CD4-positive, alpha-beta memory T cell (primary cell): ENCODE measurements around the gene PACSIN1. TPM values are rescaled to one million over a fixed set of nuclear protein-coding genes. Genes with fewer than 3 reads are reported as not detected.
A peak's percentile ranks its signal among the peaks of the same experiment; 100 is the strongest.

Experiments used
- CTCF ChIA-PET: fragments of 350-600 bp; sonication (Branson Sonifier 250); formaldehyde crosslinking; loops from one replicate; lab custom pipeline; 2021; ENCODE audit warnings: inconsistent platforms; ENCODE audit not compliant: partially characterized antibody; lab: Charles Lee
- POLR2A ChIA-PET: fragments of 350-600 bp; sonication (Branson Sonifier 250); formaldehyde crosslinking; loops from one replicate; lab custom pipeline; 2021; ENCODE audit not compliant: partially characterized antibody; lab: Charles Lee
- DNase-seq, 5 donors: peaks; one replicate each; pipeline versions ENCODE4 v3.0.0 to v3.0.0-alpha.2; 2020 to 2022; ENCODE audit warnings: mixed read lengths in 1 of 5
- H3K27ac ChIP-seq: one replicate; pipeline ENCODE4 v1.7.0; 2013; ENCODE audit warnings: low read depth, low read length
- H3K27me3 ChIP-seq: 2 replicates; pipeline ENCODE4 v1.7.0; 2013; ENCODE audit warnings: mild to moderate bottlenecking, low read length, moderate library complexity; ENCODE audit not compliant: insufficient read depth
- H3K36me3 ChIP-seq: 2 replicates; pipeline ENCODE4 v1.7.0; 2013; ENCODE audit warnings: mild to moderate bottlenecking, low read length, moderate library complexity; ENCODE audit not compliant: insufficient read depth
- H3K4me1 ChIP-seq: 2 replicates; pipeline ENCODE4 v1.7.0; 2013; ENCODE audit warnings: mild to moderate bottlenecking, low read length, moderate library complexity; ENCODE audit not compliant: insufficient read depth
- H3K4me3 ChIP-seq, 2 donors: one replicate each; pipeline ENCODE4 v1.7.0; 2013; ENCODE audit warnings: low read length in 2 of 2, mild to moderate bottlenecking in 1 of 2
- H3K9me3 ChIP-seq, 2 donors: one replicate each; pipeline ENCODE4 v1.7.0; 2013; ENCODE audit warnings: low read length in 2 of 2, control low read depth in 1 of 2; ENCODE audit not compliant: control insufficient read depth in 1 of 2
- H3K27ac Mint-ChIP-seq, 7 donors: one replicate each; pipeline ENCODE4 v1.8.0; 2020 to 2021; ENCODE audit warnings: mixed read lengths in 7 of 7, mild to moderate bottlenecking in 6 of 7, inconsistent platforms in 3 of 7, moderate library complexity in 3 of 7
- H3K27me3 Mint-ChIP-seq, 2 donors: one replicate each; pipeline ENCODE4 v1.8.0; 2020 to 2021; ENCODE audit warnings: mixed read lengths in 2 of 2
- H3K36me3 Mint-ChIP-seq, 2 donors: one replicate each; pipeline ENCODE4 v1.8.0; 2020 to 2021; ENCODE audit warnings: mixed read lengths in 2 of 2, inconsistent platforms in 1 of 2, mild to moderate bottlenecking in 1 of 2
- H3K4me1 Mint-ChIP-seq, 4 donors: one replicate each; pipeline ENCODE4 v1.8.0; 2020 to 2021; ENCODE audit warnings: mixed read lengths in 4 of 4, mild to moderate bottlenecking in 1 of 4
- H3K4me3 Mint-ChIP-seq, 8 donors: one replicate each; pipeline ENCODE4 v1.8.0; 2020 to 2021; ENCODE audit warnings: mixed read lengths in 8 of 8, mild to moderate bottlenecking in 7 of 8, moderate library complexity in 6 of 8, inconsistent platforms in 3 of 8
- H3K9me3 Mint-ChIP-seq, 8 donors: one replicate each; pipeline ENCODE4 v1.8.0; 2020 to 2021; ENCODE audit warnings: mixed read lengths in 8 of 8, mild to moderate bottlenecking in 5 of 8, inconsistent platforms in 3 of 8, moderate library complexity in 1 of 8
- intact Hi-C: fragments of 100-400 bp; cut with micrococcal nuclease; formaldehyde crosslinking; loops from one replicate; pipeline ENCODE4 v1.15.1; 2023
- polyA plus RNA-seq, 2 donors: library from polyadenylated mRNA; unstranded; fragments of 300-500 nt; fragmentation: Illumina TruSeq; gene quantifications; one replicate each; pipeline ENCODE4 v1.2.3, GENCODE V29; 2021
- total RNA-seq, 2 experiments: library from RNA; stranded (reverse); gene quantifications; one replicate each; pipeline ENCODE4 v1.2.3, GENCODE V29; 2021

PACSIN1 gene, protein sequence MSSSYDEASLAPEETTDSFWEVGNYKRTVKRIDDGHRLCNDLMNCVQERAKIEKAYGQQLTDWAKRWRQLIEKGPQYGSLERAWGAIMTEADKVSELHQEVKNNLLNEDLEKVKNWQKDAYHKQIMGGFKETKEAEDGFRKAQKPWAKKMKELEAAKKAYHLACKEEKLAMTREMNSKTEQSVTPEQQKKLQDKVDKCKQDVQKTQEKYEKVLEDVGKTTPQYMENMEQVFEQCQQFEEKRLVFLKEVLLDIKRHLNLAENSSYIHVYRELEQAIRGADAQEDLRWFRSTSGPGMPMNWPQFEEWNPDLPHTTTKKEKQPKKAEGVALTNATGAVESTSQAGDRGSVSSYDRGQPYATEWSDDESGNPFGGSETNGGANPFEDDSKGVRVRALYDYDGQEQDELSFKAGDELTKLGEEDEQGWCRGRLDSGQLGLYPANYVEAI
- total RNA-seq (1 to 10 TPM; 2.0 to 2.3 TPM), polyA plus RNA-seq (under 1 TPM in 1 of 2 donors, not detected in 1; 0.92 TPM)

DNA sequence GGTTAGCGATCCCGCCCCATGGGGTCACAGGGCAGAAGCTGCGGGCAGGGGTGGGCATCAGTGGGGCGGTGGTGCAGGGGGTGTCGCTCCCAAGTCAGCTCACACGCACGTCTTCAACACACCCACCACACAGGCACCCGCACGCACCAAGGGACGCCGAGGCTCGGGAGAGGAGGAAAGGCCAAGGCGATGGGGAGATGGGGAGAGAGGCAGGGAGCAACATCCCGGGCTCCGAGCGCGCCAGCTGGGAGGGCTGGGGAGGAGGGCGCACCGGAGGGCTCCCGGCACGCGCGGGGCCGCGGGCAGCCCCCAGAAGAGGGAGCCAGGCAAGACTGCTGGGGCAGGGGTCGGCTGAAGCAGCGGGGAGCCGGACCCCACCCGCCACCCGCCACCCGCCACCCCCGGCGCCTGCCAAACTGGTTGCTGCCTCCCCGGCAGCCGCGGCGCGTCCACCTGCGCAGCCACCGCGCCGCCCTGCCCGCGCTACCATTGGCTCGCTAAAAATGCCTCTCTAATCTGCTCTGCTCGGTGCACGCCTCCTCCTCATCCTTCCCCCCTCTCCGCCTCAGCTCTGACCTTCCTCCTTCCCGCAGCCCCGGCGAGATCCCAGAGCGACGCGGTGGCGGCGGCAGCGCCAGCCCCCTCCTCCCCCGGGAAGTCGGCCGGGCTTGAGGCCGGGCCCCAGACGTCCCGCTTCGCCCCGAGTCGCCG is at the start of gene PACSIN1:
Gene PACSIN1 (plus strand): TSS at position 546 of the 711 bp plus-strand sequence. CDS start 60,230 bp downstream, outside the sequence.
- no peak within 1 kb of the TSS for H3K27ac Mint-ChIP-seq
- Histone ChIP-seq H3K36me3 (no peaks in the 10 kb centered on the region), H3K4me3 (no peak within 1 kb of the TSS), H3K27ac (no peak within 1 kb of the TSS), H3K9me3 (no peaks in the 10 kb centered on the region), H3K4me1 (peaks cover 4% of the 10 kb centered on the region), H3K27me3 (peaks cover 9% of the 10 kb centered on the region)
- peaks cover 2 to 6% (median 4%) of the 10 kb centered on the region in 4 donors for H3K4me1 Mint-ChIP-seq
- H3K4me3 Mint-ChIP-seq, result peak within 1 kb of the TSS in 7 of 8 donors; percentile 17 to 48 (median 34)
- intact Hi-C loops, result no loop called here
- DNase-seq, result peak in 1 of 5 donors; percentile 18
- H3K36me3 Mint-ChIP-seq, result no peaks in the 10 kb centered on the region
- peaks cover 14% of the 10 kb centered on the region in 2 donors for H3K27me3 Mint-ChIP-seq
- ChIA-PET POLR2A (no interaction called here), CTCF (interaction anchor here (2.0 kb wide), 1 partner anchor 143 kb away, joined by 5 read pairs; no protein-coding TSS in a partner anchor)
- H3K9me3 Mint-ChIP-seq, result no peaks in the 10 kb centered on the region

DNA sequence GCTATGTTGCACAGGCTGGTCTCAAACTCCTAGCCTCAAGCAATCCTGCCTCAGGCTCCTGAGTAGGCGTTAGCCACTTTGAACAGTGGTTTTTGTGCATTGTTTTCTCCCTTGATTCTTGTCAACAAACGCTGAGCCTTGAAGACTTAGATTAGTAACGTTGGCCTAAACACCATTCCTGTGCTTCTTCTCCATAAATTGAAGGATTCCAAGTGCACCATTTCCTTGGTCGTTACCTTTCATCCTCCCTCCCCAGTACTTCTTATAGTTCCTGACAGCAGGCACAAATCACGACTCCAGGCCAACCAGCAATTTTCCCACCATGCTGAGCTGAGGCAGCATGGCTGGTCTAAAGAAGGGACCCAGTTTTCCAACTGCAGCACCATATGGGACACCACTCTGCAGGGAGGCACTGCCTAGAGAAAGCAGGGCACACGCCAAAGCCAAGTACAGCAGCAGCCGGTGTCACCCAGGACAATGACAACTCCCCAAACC is 49.0 kb upstream of the PACSIN1 start:
- intact Hi-C loops, result no loop called here
- POLR2A ChIA-PET, result interaction anchor here (1.1 to 3.3 kb wide), 3 partner anchors 8 to 180 kb away, joined by 3 to 45 read pairs (median 19); partner anchors contain the start of genes HMGA1, RPS10 and SMIM29
- no peak overlapping the region for H3K27ac ChIP-seq
- no peaks in the 10 kb centered on the region for H3K4me1 ChIP-seq
- Mint-ChIP-seq H3K9me3 (no peaks in the 10 kb centered on the region), H3K27ac (peak overlapping the region in 2 of 7 donors; percentile 42 to 52), H3K36me3 (peaks cover 38 to 60% of the 10 kb centered on the region in 2 donors), H3K27me3 (no peaks in the 10 kb centered on the region), H3K4me1 (peaks cover 3 to 27% (median 11%) of the 10 kb centered on the region in 4 donors), H3K4me3 (no peak overlapping the region)
- H3K27me3 ChIP-seq, result no peaks in the 10 kb centered on the region
- H3K4me3 ChIP-seq, result no peak overlapping the region
- H3K9me3 ChIP-seq, result no peaks in the 10 kb centered on the region
- peaks cover 52% of the 10 kb centered on the region for H3K36me3 ChIP-seq
- DNase-seq, result no peak
- CTCF ChIA-PET, result interaction anchor here (0.7 to 5.4 kb wide), 7 partner anchors 24 to 254 kb away, joined by 3 to 70 read pairs (median 18); partner anchors contain the start of genes NUDT3 and SMIM29

DNA sequence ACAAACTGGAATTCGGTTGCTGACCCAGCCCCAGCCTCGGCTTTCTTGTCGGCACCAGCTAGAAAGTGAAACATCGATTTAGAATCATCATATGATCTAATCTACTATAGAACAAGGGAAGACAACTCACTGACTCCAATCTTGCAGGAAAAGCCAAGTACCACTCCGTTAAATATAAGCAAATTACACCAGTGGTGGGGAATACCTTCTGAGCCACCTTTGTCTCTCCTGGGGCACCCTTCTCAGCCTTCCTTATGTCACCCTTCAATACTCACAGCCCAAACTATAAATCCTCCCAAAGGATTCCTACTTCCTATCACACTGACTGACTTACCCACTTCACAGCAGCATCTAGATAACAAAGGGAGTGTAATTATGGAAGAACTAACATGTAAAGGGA is 47.5 kb upstream of the PACSIN1 start:
- Mint-ChIP-seq H3K27ac (peak overlapping the region in 6 of 7 donors; percentile 2 to 89 (median 20)), H3K36me3 (peaks cover 45 to 63% of the 10 kb centered on the region in 2 donors), H3K27me3 (no peaks in the 10 kb centered on the region), H3K4me3 (no peak overlapping the region), H3K9me3 (no peaks in the 10 kb centered on the region), H3K4me1 (peaks cover 4 to 34% (median 15%) of the 10 kb centered on the region in 4 donors)
- DNase-seq, result no peak
- H3K36me3 ChIP-seq, result peaks cover 61% of the 10 kb centered on the region
- no peak overlapping the region for H3K4me3 ChIP-seq
- H3K27me3 ChIP-seq, result no peaks in the 10 kb centered on the region
- H3K27ac ChIP-seq, result no peak overlapping the region
- CTCF ChIA-PET, result interaction anchor here (5.4 kb wide), 1 partner anchor 223 kb away, joined by 60 read pairs; no protein-coding TSS in a partner anchor
- POLR2A ChIA-PET, result interaction anchor here (1.2 kb wide), 1 partner anchor 169 kb away, joined by 3 read pairs; the partner anchor contains the start of gene SMIM29
- intact Hi-C loops, result no loop called here
- no peaks in the 10 kb centered on the region for H3K9me3 ChIP-seq
- H3K4me1 ChIP-seq, result peaks cover 5% of the 10 kb centered on the region

DNA sequence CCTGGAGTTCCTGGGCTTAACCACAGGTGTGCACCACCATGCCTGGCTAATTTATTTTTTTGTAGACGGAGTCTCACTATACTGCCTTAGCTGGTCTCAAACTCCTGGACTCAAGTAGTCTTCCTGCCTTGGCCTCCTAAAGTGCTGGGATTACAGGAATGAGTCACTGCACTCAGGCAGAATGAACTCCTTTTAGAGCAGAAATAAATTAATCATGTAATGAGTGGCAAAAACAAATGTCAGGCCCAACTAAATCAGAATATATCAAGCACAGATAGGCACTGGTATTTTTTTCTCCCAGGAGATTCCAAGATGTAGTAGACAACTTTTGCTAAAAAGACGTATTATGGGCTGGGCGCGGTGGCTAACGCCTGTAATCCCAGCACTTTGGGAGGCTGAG is 42.6 kb upstream of the PACSIN1 start:
- ChIA-PET POLR2A (interaction anchor here (0.8 kb wide), 1 partner anchor 9 kb away, joined by 4 read pairs; no protein-coding TSS in a partner anchor), CTCF (interaction anchor here (1.2 to 4.1 kb wide), 3 partner anchors 30 to 260 kb away, joined by 4 to 12 read pairs (median 12); no protein-coding TSS in a partner anchor)
- Mint-ChIP-seq H3K9me3 (no peaks in the 10 kb centered on the region), H3K27me3 (no peaks in the 10 kb centered on the region), H3K4me1 (peaks cover 16 to 52% (median 33%) of the 10 kb centered on the region in 4 donors), H3K4me3 (peak overlapping the region in 4 of 8 donors; percentile 9 to 48 (median 36)), H3K27ac (peak overlapping the region in 4 of 7 donors; percentile 15 to 99 (median 68)), H3K36me3 (peaks cover 34 to 58% of the 10 kb centered on the region in 2 donors)
- Histone ChIP-seq H3K27me3 (no peaks in the 10 kb centered on the region), H3K36me3 (peaks cover 48% of the 10 kb centered on the region), H3K4me1 (peaks cover 30% of the 10 kb centered on the region), H3K27ac (no peak overlapping the region), H3K9me3 (no peaks in the 10 kb centered on the region), H3K4me3 (no peak overlapping the region)
- intact Hi-C loops, result no loop called here
- no peak for DNase-seq

DNA sequence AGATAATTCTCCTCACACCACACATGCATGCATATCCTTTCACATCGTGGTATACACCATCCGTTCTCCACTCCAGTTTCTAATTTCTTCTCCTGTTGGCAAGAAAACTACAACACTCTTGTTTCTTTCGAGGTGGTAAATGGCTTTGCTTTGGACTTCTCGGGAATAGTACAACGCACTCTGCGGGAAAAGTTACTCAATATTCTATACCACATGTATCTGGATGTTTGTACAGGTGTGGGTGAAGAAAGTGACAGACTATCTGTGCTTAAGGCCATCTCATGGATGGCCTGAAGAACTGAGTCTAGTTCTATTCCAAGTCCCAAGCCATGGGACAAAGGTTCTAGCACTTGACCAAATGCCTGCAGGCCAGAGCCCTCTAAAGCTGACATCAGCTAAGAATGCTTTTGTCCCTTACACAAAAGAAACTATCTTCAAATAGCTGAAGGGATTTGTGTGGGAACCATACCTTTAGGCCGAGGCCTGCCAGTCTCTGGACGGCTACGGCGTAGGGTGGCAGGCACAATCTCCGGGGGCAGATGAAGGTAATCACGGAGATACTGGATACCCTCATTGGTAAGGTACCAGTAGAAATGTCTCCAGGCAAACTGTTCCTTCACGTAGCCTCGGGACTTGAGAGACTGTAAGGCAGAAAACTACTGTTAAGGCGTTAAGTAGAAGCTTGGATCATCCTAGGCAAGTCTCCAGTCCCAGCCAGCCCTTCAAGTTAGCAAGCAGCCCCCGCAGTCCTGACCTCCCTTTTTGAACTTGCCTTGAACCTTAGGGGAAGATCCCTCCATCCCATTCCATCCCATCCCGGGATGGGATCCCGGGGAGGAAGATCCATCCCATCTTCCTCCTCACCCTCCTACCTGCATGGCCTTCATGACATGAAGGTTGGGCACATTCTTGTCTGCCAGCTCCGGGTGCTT is 41.4 kb upstream of the PACSIN1 start:
- ChIA-PET CTCF (interaction anchor here (0.6 to 4.1 kb wide), 6 partner anchors 9 to 261 kb away, joined by 3 to 12 read pairs (median 11); partner anchors contain the start of gene SMIM29), POLR2A (interaction anchor here (0.6 to 2.8 kb wide), 7 partner anchors 9 to 214 kb away, joined by 3 to 19 read pairs (median 13); partner anchors contain the start of genes HMGA1, NUDT3 and SMIM29)
- H3K4me3 Mint-ChIP-seq, result peak overlapping the region; percentile 97 to 99 (median 98)
- H3K27ac ChIP-seq, result peak overlapping the region; percentile 94
- no peaks in the 10 kb centered on the region for H3K27me3 Mint-ChIP-seq
- intact Hi-C loops, result loop anchor here (2.0 kb wide), 1 partner anchor 32 kb away; the partner anchor contains the start of gene NUDT3
- no peaks in the 10 kb centered on the region for H3K9me3 ChIP-seq
- H3K36me3 Mint-ChIP-seq, result peaks cover 29 to 51% of the 10 kb centered on the region in 2 donors
- H3K36me3 ChIP-seq, result peaks cover 41% of the 10 kb centered on the region
- H3K27ac Mint-ChIP-seq, result peak overlapping the region; percentile 96 to 99 (median 97)
- no peak for DNase-seq
- peaks cover 30% of the 10 kb centered on the region for H3K4me1 ChIP-seq
- peaks cover 16 to 47% (median 32%) of the 10 kb centered on the region in 4 donors for H3K4me1 Mint-ChIP-seq
- no peaks in the 10 kb centered on the region for H3K9me3 Mint-ChIP-seq
- peak overlapping the region; percentile 80 to 95 for H3K4me3 ChIP-seq
- H3K27me3 ChIP-seq, result no peaks in the 10 kb centered on the region
